ENCODE measurements around the gene SYTL5. TPM values are rescaled to one million over a fixed set of nuclear protein-coding genes. Genes with fewer than 3 reads are reported as not detected.
A peak's percentile ranks its signal among the peaks of the same experiment; 100 is the strongest.

SYTL5 gene
- total RNA-seq, 3 donors from 2014 or later: 3.0 to 11.5 (median 9.4) TPM

GRCh38 chrX:38081909-38082308 lies 75.6 kb downstream of the SYTL5 start:
- no peaks in the 10 kb centered on the region for H3K4me1 ChIP-seq (ENCODE audit: low read depth)
- no peaks in the 10 kb centered on the region for H3K9me3 ChIP-seq
- intact Hi-C loops (cut with DNase I, micrococcal nuclease): no loop called here
- no peaks in the 10 kb centered on the region for H3K36me3 ChIP-seq (ENCODE audit: low read depth)
- H3K4me3 ChIP-seq: no peak overlapping the region
- peak in 1 of 3 donors; percentile 19 for DNase-seq
- ATAC-seq: peak; percentile 76
- TF ChIP-seq, protein P1, sequence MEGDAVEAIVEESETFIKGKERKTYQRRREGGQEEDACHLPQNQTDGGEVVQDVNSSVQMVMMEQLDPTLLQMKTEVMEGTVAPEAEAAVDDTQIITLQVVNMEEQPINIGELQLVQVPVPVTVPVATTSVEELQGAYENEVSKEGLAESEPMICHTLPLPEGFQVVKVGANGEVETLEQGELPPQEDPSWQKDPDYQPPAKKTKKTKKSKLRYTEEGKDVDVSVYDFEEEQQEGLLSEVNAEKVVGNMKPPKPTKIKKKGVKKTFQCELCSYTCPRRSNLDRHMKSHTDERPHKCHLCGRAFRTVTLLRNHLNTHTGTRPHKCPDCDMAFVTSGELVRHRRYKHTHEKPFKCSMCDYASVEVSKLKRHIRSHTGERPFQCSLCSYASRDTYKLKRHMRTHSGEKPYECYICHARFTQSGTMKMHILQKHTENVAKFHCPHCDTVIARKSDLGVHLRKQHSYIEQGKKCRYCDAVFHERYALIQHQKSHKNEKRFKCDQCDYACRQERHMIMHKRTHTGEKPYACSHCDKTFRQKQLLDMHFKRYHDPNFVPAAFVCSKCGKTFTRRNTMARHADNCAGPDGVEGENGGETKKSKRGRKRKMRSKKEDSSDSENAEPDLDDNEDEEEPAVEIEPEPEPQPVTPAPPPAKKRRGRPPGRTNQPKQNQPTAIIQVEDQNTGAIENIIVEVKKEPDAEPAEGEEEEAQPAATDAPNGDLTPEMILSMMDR (IDR thresholded peaks at IDR 0.05): no peak

DNA sequence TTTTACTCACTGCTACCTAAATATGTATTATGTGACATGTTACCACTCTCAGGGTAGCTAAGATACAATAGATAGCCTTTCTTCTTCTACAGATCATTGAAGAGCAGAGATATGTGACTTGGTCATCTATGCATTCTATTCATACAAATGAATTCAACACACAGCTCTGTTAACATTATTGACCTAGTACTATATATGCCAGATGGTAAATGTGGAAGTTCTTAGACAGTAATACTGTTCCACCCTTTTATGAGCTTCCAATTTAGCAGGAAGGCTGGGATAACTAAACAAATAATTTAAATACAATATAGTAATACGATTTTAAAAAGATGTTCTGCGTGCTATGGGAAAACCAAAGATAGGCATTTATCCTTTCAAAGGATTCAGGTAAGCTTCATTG lies 76.0 kb downstream of the SYTL5 start:
- ATAC-seq (peak; percentile 65), DNase-seq (no peak)
- TF ChIP-seq, protein P1 (IDR thresholded peaks at IDR 0.05): no peak
- Histone ChIP-seq H3K9me3 (no peaks in the 10 kb centered on the region), H3K36me3 (ENCODE audit: low read depth) (no peaks in the 10 kb centered on the region), H3K4me3 (no peak overlapping the region), H3K4me1 (ENCODE audit: low read depth) (no peaks in the 10 kb centered on the region)
- intact Hi-C loops (cut with DNase I, micrococcal nuclease): no loop called here

GRCh38 chrX:38085813-38086212 lies 79.5 kb downstream of the SYTL5 start:
- H3K4me1 ChIP-seq (ENCODE audit: low read depth): no peaks in the 10 kb centered on the region
- H3K36me3 ChIP-seq (ENCODE audit: low read depth): no peaks in the 10 kb centered on the region
- ATAC-seq (peak; percentile 55), DNase-seq (peak in 2 of 3 donors; percentile 20 to 29)
- TF ChIP-seq, protein P1 (IDR thresholded peaks at IDR 0.05): no peak
- H3K9me3 ChIP-seq: no peaks in the 10 kb centered on the region
- intact Hi-C loops (cut with DNase I, micrococcal nuclease): no loop called here
- H3K4me3 ChIP-seq: no peak overlapping the region

GRCh38 chrX:38086451-38087215 lies 80.3 kb downstream of the SYTL5 start:
- no peaks in the 10 kb centered on the region for H3K9me3 ChIP-seq
- no peaks in the 10 kb centered on the region for H3K36me3 ChIP-seq (ENCODE audit: low read depth)
- DNase-seq: no peak
- ATAC-seq: no peak
- no peaks in the 10 kb centered on the region for H3K4me1 ChIP-seq (ENCODE audit: low read depth)
- no peak overlapping the region for H3K4me3 ChIP-seq
- TF ChIP-seq, protein P1 (IDR thresholded peaks at IDR 0.05): no peak
- intact Hi-C loops (cut with DNase I, micrococcal nuclease): no loop called here

DNA sequence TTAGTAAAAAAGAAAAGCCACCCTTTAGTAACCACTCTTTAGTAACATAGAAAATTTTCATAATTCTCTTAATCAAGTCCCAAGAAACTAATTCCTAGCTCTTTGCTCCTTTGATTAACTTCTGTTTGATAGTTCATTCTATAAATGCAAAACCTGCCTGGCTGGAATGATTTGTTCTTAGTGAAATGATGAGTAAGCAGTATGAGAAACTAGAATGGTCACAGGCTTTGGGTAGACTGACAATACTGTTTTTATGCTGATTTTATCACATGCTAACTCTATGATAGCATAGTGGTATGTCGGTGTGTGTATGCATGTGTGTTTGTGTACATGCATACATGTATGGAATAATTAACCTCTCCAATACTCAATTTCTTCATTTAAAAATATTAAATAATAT lies 81.2 kb downstream of the SYTL5 start:
- no peaks in the 10 kb centered on the region for H3K36me3 ChIP-seq (ENCODE audit: low read depth)
- no peak for DNase-seq
- H3K4me1 ChIP-seq (ENCODE audit: low read depth): no peaks in the 10 kb centered on the region
- no peak overlapping the region for H3K4me3 ChIP-seq
- H3K9me3 ChIP-seq: no peaks in the 10 kb centered on the region
- intact Hi-C loops (cut with DNase I, micrococcal nuclease): no loop called here
- TF ChIP-seq, protein P1 (IDR thresholded peaks at IDR 0.05): no peak
- no peak for ATAC-seq

Measured in mucosa of descending colon (tissue), 3 donors.